Transverse colon (tissue), 4 donors: ENCODE measurements around the gene SMIM36. TPM values are rescaled to one million over a fixed set of nuclear protein-coding genes. Genes with fewer than 3 reads are reported as not detected.
"Not testable (repeated sequence)": the region's sequence is repeated elsewhere in the genome, so short reads cannot be mapped to it uniquely, and the experiment has no call there.

Experiments
- DNase-seq: peaks from one replicate; pipeline ENCODE4 v3.0.0-alpha.2; 2019
- H3K27ac ChIP-seq, 4 donors: fragments of 200-600 bp; sonication (generic); 2 replicates each; pipeline ENCODE4 v1.5.1; 2016 to 2018; ENCODE audit warnings: inconsistent platforms in 4 of 4
- H3K27me3 ChIP-seq: fragments of 200-600 bp; sonication (generic); 2 replicates; pipeline ENCODE4 v1.5.1; 2017; ENCODE audit warnings: inconsistent platforms
- H3K36me3 ChIP-seq, 4 donors: fragments of 200-600 bp; sonication (generic); 2 replicates each; pipeline ENCODE4 v1.5.1; 2017 to 2019; ENCODE audit warnings: inconsistent platforms in 4 of 4
- H3K4me1 ChIP-seq, 4 donors: fragments of 200-600 bp; sonication (generic); 2 replicates each; pipeline ENCODE4 v1.5.1; 2017 to 2020; ENCODE audit warnings: inconsistent platforms in 4 of 4
- H3K4me3 ChIP-seq, 4 donors: fragments of 200-600 bp; sonication (generic); 1 replicate in 1 of 4; 2 replicates in 3 of 4; pipeline versions ENCODE4 v1.5.1 to v1.6.1; 2017 to 2019; ENCODE audit warnings: inconsistent platforms in 4 of 4
- H3K9me3 ChIP-seq, 2 donors: fragments of 200-600 bp; sonication (generic); 2 replicates each; pipeline ENCODE4 v1.5.1; 2017 to 2019; ENCODE audit warnings: inconsistent platforms in 2 of 2
- EP300 ChIP-seq: sonication (generic); formaldehyde crosslinking; IDR thresholded peaks from one replicate; pipeline ENCODE4 v1.6.1; 2017; ENCODE audit warnings: antibody characterized with exemption, low read depth
- POLR2A ChIP-seq: fragments of 450-650 bp; IDR thresholded peaks from one replicate; pipeline ENCODE4 v1.6.1; 2016; ENCODE audit warnings: antibody characterized with exemption, mild to moderate bottlenecking, moderate library complexity
- POLR2AphosphoS5 ChIP-seq, 3 donors: sonication (generic); formaldehyde crosslinking; IDR thresholded peaks; one replicate each; pipeline ENCODE4 v1.6.1; 2016; ENCODE audit warnings: antibody characterized with exemption in 3 of 3
- WGBS, 2 donors: methylation state at CpG; one replicate each; pipeline ENCODE4 v1.1.5; 2018; ENCODE audit warnings: low coverage in 1 of 2; 5-methylcytosine and 5-hydroxymethylcytosine counted together
- in situ Hi-C, 4 donors: fragments of 200-750 bp; cut with MboI; loops; one replicate each; pipeline versions ENCODE4 v1.15.0 to v1.15.1; 2017; ENCODE audit warnings: low sequenced_read_pairs in 3 of 4, low pct_ligation_motif_present in 1 of 4, low pct_unique_long_range_greater_than_20kb in 1 of 4
- intact Hi-C: fragments of 100-400 bp; cut with DNase I; formaldehyde crosslinking; loops from one replicate; pipeline ENCODE4 v1.15.1; 2023; ENCODE audit warnings: low total_unique reads
- total RNA-seq, 4 donors: library from RNA; depleted of rRNA; stranded (reverse); fragments of >200 nt; gene quantifications; one replicate each; pipeline ENCODE4 v1.1.0, GENCODE V29; 2016
- TF ChIP-seq, protein P1 (sequence below), 5 experiments: fragments of 200-600 bp in 3 of 5; fragments of 450-650 bp in 2 of 5; sonication (generic) in 3 of 5; IDR thresholded peaks; 1 replicate in 2 of 5; 2 replicates in 3 of 5; pipeline ENCODE4 v1.5.1; 2016 to 2017; ENCODE audit warnings: antibody characterized with exemption in 5 of 5, inconsistent platforms in 3 of 5, mild to moderate bottlenecking in 2 of 5, moderate library complexity in 1 of 5

Gene SMIM36
- total RNA-seq, 4 donors from 2014 or later: not detected

DNA sequence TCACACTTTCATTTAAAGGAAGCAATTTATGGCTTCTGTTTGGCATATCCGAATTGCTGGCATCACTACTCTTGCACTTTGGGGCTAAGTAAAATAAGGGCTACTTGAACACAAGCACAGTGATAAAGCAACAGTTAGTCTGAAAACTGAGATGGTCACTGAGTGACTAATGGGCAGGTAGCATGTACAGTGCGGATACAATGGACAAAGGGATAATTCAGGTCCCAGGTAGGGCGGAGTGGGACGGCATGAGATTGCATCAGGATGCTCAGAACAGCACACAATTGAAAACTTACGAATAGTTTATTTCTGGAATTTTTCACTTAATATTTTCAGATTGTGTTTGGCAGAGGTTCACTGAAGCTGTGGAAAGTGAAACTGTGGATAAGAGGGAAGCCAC, 9.2 kb upstream of the SMIM36 start:
- TF ChIP-seq POLR2A (no peak), EP300 (no peak), POLR2AphosphoS5 (IDR thresholded peaks at IDR 0.05) (no peak)
- TF ChIP-seq, protein P1, sequence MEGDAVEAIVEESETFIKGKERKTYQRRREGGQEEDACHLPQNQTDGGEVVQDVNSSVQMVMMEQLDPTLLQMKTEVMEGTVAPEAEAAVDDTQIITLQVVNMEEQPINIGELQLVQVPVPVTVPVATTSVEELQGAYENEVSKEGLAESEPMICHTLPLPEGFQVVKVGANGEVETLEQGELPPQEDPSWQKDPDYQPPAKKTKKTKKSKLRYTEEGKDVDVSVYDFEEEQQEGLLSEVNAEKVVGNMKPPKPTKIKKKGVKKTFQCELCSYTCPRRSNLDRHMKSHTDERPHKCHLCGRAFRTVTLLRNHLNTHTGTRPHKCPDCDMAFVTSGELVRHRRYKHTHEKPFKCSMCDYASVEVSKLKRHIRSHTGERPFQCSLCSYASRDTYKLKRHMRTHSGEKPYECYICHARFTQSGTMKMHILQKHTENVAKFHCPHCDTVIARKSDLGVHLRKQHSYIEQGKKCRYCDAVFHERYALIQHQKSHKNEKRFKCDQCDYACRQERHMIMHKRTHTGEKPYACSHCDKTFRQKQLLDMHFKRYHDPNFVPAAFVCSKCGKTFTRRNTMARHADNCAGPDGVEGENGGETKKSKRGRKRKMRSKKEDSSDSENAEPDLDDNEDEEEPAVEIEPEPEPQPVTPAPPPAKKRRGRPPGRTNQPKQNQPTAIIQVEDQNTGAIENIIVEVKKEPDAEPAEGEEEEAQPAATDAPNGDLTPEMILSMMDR (IDR thresholded peaks at IDR 0.05): no peak
- no peak for DNase-seq
- no peaks in the 10 kb centered on the region for H3K9me3 ChIP-seq
- no peak overlapping the region for H3K27ac ChIP-seq
- in situ Hi-C loops (loop anchor here (5.0 to 25.0 kb wide), 4 partner anchors 204 to 533 kb away; partner anchors contain the start of gene TMEM100 (in 1 of the 4)), intact Hi-C loops (no loop called here)
- H3K4me1 ChIP-seq: no peaks in the 10 kb centered on the region
- no peaks in the 10 kb centered on the region for H3K36me3 ChIP-seq
- H3K4me3 ChIP-seq: no peak overlapping the region
- no peaks in the 10 kb centered on the region for H3K27me3 ChIP-seq
- WGBS, 2 donors: 80 to 84% methylated on average over 5 of the region's 5 CpGs

DNA sequence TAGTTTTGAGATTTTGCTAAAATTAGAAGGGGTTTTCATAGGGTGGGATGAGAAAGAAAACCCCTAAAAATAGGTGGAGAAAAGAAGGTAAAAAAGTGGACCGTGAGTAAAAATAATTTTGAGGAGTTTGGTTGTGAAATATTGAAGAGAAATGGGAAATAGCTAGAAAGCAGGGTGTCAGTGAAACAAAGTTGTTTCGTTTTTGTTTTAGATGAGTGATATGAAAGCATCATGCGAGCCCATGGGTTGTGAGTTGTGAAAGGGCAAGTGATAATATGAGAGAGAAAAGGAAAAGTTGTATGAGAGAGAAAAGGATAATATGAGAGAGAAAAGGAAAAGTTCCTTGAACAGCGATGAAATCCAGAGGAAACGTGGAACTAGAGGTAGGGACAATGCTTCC, 7.3 kb upstream of the SMIM36 start:
- intact Hi-C loops: loop anchor here (10.0 kb wide), 2 partner anchors 114 to 224 kb away; no protein-coding TSS in a partner anchor
- no peak overlapping the region for H3K27ac ChIP-seq
- WGBS, 2 donors: 72 to 78% methylated on average over 5 of the region's 5 CpGs
- no peaks in the 10 kb centered on the region for H3K27me3 ChIP-seq
- no peaks in the 10 kb centered on the region for H3K9me3 ChIP-seq
- H3K4me1 ChIP-seq: peaks cover 0 to 8% (median 0%) of the 10 kb centered on the region in 4 donors
- TF ChIP-seq POLR2A (no peak), POLR2AphosphoS5 (IDR thresholded peaks at IDR 0.05) (no peak), EP300 (no peak)
- TF ChIP-seq, protein P1 (IDR thresholded peaks at IDR 0.05): no peak
- DNase-seq: no peak
- in situ Hi-C loops: loop anchor here in 3 of 4 donors (10.0 to 25.0 kb wide), 3 partner anchors 164 to 531 kb away; no protein-coding TSS in a partner anchor
- H3K4me3 ChIP-seq: no peak overlapping the region
- no peaks in the 10 kb centered on the region for H3K36me3 ChIP-seq

DNA sequence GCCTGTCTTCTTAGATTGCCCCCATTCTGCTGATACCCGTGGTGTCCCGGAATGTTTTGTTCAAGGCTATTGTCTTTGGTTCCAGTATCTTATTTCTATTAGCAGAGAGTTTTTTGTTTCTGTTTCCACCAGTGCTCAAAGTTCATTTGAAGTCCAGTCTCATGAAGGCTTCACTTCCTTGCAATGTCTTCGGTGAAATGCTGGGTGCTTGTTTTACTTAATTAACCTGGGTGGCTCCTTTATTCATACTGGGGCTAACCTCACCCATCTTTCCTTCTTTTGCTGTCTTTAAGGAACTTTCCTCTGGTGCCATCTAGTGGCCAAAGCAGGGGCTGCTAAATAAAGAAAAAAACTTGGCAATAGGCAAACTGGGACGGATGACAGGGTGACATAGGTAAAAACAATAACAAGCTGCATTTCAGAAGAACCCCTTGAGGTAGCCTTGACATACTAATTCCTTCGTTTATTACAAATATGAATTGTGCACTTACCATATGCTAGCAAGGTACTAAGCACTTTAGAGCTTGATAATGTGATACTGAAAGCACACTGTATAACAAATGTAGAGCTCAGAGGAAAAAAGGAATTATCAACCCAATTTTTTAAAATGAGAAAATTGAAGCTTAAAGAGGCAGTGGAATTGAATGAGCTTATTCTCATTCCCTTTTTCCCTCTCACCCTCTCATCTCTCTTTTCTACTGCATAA, 2.8 kb upstream of the SMIM36 start:
- no peaks in the 10 kb centered on the region for H3K9me3 ChIP-seq
- intact Hi-C loops: loop anchor here (10.0 kb wide), 2 partner anchors 109 to 219 kb away; no protein-coding TSS in a partner anchor
- no peaks in the 10 kb centered on the region for H3K27me3 ChIP-seq
- WGBS, 2 donors: 12 to 15% methylated on average over 5 of the region's 5 CpGs
- H3K36me3 ChIP-seq: no peaks in the 10 kb centered on the region
- peak; percentile 78 for DNase-seq
- peaks cover 0 to 10% (median 0%) of the 10 kb centered on the region in 4 donors for H3K4me1 ChIP-seq
- in situ Hi-C loops: loop anchor here in 3 of 4 donors (10.0 to 25.0 kb wide), 3 partner anchors 159 to 527 kb away; no protein-coding TSS in a partner anchor
- TF ChIP-seq POLR2A (no peak), POLR2AphosphoS5 (IDR thresholded peaks at IDR 0.05) (no peak)
- TF ChIP-seq, protein P1 (IDR thresholded peaks at IDR 0.05): peak; percentile 84 to 97 (median 90)
- H3K4me3 ChIP-seq: no peak overlapping the region
- no peak overlapping the region for H3K27ac ChIP-seq

DNA sequence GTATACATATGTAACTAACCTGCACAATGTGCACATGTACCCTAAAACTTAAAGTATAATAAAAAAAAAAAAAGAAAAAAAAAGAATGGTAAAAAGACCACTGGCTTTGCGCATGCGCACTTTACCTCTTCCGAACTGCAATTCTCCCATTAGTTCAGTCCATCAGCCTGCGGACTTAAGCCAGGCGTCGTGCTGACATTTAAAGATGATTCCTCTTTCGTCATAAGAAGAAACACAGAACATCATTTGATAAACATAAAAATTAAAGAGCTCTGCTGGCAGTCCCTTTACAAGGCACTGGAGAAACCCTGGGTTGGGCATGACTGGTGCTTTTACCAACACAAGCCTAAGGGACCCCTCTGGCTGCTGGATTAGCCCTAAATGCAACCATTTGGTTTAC, 3.6 kb downstream of the SMIM36 start:
- H3K27me3 ChIP-seq, DNase-seq, H3K4me3 ChIP-seq, intact Hi-C loops, H3K4me1 ChIP-seq, H3K36me3 ChIP-seq, H3K9me3 ChIP-seq: not testable (repeated sequence)
- peak overlapping the region in 2 of 4 donors; percentile 24 to 48 for H3K27ac ChIP-seq
- 82 to 91% methylated on average over 7 of the region's 7 CpGs for WGBS, 2 donors
- peak; percentile 27 for TF ChIP-seq EP300
- TF ChIP-seq POLR2AphosphoS5 (IDR thresholded peaks at IDR 0.05): peak in 1 of 3 donors; percentile 62
- in situ Hi-C loops: loop anchor here in 2 of 4 donors (25.0 kb wide), 1 partner anchor 520 kb away; no protein-coding TSS in a partner anchor

DNA sequence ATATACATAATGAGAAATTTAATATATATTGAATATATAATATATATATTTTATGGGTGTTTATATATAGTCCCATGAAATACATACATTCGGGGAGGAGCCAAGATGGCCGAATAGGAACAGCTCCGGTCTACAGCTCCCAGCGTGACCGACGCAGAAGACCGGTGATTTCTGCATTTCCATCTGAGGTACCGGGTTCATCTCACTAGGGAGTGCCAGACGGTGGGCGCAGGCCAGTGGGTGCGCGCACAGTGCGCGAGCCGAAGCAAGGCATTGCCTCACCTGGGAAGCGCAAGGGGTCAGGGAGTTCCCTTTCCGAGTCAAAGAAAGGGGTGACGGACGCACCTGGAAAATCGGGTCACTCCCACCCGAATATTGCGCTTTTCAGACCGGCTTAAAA, 9.6 kb downstream of the SMIM36 start:
- H3K27me3 ChIP-seq, H3K9me3 ChIP-seq, intact Hi-C loops, H3K36me3 ChIP-seq, DNase-seq, H3K27ac ChIP-seq, H3K4me1 ChIP-seq, H3K4me3 ChIP-seq: not testable (repeated sequence)
- in situ Hi-C loops: loop anchor here in 2 of 4 donors (25.0 kb wide), 1 partner anchor 514 kb away; no protein-coding TSS in a partner anchor
- WGBS, 2 donors: 93 to 94% methylated on average over 8 to 16 of the region's 23 CpGs
